ENCODE results near the gene HARBI1.

DNA sequence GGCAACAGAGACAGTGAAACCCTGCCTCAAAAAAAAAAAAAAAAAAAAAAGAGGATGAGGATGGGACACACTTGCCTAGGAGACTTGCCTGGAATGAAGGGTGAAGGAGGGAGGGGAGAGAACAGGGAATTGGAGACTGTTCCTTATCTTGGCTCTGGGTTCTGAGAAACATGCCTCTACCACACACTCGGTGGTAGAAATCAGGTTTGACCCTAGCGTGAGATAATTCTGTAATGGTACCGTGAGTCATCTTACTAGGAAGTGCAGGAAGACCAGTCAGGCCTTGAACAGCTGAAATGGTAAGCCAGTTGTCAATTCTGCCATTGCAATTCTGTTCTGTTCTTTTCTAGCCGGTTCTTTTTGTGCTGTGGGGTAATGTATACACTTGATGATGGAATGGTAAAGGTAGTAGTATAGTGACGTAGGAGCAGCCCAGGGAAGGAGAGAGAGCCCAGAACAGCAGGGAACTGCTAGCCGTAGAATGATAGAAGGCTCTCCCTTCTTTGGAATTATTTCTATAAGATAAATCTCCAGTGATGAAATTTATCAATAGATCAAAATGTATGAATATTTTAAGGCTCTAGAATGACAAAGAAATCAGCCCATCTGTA lies 19.3 kb downstream of the HARBI1 start:
- TF ChIP-seq CTCF (IDR thresholded peaks at IDR 0.05 in 4 of 5, conservative IDR thresholded peaks at IDR 0.05 in 1 of 5) = no peak
- TF ChIP-seq POLR2A (IDR thresholded peaks at IDR 0.05) = no peak
